GM21619 (cell line): ENCODE results near the gene UNKL.

Experiments used
- ATAC-seq: cut with Tn5 transposase; IDR thresholded peaks from one replicate; pipeline ENCODE4 v1.9.1; 2021; ENCODE audit not compliant: unreplicated experiment

UNKL gene

GRCh38 chr16:1407753-1408152, 6.8 kb downstream of the UNKL start:
- no peak for ATAC-seq

GRCh38 chr16:1403733-1404132, 10.8 kb downstream of the UNKL start:
- ATAC-seq: no peak

- ATAC-seq: no peak
These were observed 11.5 kb downstream of the UNKL start for GRCh38 chr16:1403036-1403435.

- ATAC-seq: no peak
These were observed 12.7 kb downstream of the UNKL start for GRCh38 chr16:1401758-1402154.

- no peak for ATAC-seq
These were observed 13.3 kb downstream of the UNKL start for GRCh38 chr16:1401061-1401757.

GRCh38 chr16:1398826-1399581, 15.5 kb downstream of the UNKL start:
- no peak for ATAC-seq

GRCh38 chr16:1398351-1398750, 16.2 kb downstream of the UNKL start:
- no peak for ATAC-seq

- no peak for ATAC-seq
These were observed 16.7 kb downstream of the UNKL start for GRCh38 chr16:1397779-1398178.

- ATAC-seq: no peak
These were observed 19.0 kb downstream of the UNKL start for GRCh38 chr16:1395444-1396031.

- ATAC-seq: no peak
These were observed 20.0 kb downstream of the UNKL start for GRCh38 chr16:1394367-1394951.

DNA sequence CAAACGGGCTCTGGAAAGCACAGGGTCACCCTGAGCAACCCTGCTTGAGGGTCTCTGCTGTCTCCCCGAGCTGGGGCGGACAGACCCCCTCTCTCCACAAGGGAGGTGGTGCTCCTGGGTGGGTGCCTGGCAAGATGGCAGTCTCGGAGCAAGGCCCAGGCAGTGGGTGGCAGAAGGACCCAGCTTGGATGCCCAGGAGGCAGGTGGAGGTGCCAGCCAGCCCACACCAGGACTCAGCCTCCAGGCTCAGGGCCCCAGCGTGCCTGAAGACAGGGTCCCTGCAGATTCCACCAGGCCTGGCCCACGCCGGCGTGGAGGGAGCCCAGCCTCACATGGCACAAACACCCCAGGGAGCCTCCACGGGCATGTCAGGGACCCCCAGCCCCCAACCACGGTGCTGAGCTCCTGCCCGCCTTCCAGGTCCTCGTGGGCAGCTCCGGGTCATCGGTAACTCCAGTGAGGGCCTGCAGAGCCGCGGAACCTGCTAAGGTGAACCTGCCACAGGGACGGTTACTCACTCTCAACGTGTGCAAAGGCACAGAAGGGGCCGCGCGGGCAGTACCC, 20.8 kb downstream of the UNKL start:
- ATAC-seq: no peak

GRCh38 chr16:1392826-1393225, 21.7 kb downstream of the UNKL start:
- no peak for ATAC-seq

DNA sequence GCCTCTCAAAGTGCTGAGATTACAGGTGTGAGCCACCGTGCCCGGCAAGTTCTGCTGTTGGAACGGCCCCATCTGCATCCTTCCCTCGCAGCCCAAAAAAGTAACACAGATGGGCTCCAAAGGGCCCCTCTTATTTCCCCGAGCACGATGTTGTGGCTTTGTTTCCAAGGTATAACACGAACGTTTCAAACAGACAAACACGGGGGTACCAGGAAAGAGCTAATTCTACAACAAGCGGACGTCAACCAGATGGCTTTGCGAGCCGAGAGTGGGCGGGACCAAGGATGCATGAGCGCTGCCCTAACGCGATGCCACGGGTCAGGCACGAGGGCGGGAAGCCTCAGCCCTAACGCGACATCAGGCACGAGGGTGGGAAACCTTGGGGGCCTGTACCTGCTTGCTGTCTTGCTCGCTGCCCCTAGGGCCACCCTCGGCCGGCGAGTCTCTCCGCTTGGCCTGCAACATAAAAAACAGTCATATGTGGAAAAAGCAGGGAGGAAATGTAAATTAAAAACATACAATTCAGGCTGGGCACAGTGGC, 24.2 kb downstream of the UNKL start:
- ATAC-seq: no peak

DNA sequence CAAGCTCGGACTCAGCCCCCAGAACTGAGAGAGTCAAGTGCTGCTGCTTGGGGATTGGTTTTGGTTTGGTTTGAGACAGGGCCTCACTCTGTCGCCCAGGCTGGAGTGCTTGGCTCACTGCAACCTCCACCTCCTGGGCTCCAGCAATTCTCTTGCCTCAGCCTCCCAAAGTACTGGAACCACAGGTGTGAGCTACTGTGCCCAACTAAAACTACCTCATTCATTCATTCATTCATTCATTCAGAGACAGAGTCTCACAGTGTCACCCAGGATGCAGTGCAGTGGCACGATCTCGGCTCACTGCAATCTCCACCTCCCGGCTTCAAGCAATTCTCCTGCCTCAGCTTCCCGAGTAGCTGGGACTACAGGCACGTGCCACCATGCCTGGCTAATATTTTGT, 24.7 kb downstream of the UNKL start:
- no peak for ATAC-seq

GRCh38 chr16:1387331-1387730, 27.2 kb downstream of the UNKL start:
- ATAC-seq: no peak

DNA sequence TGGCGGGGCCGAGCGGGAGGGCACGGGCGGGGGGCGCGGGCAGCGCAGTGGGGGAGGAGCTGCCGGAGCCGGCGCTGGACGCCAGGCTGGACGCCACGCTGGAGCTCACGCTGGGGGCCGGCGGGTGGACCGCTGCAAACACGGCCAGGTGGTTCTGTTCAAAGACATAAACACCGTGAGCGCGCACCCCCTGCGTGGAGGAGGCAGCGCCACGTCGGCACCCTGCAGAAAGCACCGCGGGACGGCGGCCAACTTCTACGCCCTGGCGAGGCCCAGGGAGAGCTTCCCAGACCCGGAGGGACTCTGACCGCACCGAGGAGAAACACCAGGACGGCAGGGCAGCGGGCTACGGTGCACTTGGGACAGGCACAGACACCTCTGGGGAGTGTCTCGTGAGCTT, 29.3 kb downstream of the UNKL start:
- ATAC-seq: no peak

- ATAC-seq: no peak
These were observed 30.9 kb downstream of the UNKL start for GRCh38 chr16:1383556-1383955.

- no peak for ATAC-seq
These were observed 32.7 kb downstream of the UNKL start for GRCh38 chr16:1381612-1382406.

DNA sequence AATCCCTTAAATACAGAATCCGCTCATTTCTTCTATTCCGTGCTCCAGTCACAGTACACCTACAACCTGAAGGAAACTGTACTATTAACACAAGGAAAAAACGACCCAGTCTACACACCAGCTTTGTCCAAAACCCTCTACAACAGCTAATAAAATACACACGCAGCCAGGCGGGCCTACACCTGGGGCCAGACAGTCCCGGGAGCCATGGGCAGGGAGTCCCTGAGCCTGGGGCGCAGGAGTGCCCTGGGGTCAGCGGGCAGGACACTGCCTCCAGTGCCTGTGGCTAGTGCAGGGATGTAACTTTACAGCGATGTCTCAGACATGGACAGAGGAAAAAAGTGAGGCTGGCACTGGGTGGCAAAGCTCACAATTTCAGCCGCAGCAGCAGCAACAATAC, 34.3 kb downstream of the UNKL start:
- ATAC-seq: no peak

DNA sequence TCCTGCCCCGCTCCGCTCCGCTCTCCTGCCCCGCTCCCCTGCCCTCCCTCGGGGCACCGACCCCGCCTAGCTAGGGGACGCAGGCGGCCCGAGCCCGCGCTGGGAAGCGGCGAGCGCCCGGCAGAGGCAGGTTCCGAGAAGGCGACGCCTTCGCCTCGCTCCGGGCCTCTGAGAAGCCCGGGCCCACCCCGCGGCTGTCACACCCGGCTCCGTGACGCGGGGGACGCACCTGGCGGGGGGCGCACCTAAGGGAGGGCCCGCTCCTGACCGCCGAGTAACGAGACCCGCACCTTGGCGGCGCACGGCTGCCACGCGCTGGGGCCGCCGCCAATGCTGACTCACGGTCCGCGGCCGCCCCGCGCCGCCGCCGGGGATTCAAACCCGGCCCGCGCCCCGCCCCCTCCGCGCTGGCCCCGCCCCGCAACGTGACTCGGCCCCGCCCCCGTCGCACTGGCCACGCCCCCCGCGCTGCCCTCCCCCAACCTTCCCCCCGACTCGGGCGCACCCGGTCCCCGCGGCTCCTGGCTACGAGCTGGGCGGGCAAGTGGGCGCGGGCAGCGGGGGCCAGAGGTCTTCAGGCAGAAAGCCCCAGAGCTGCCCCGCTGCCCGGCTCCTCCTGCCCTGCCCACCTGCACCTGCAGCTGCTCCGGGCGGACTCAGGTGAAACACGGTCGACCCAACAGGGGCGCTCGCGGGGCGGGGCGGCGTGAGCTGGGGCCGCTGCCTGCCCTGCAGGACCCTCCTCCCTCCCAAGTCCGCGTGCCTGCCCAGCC, 35.0 kb downstream of the UNKL start:
- ATAC-seq: peak; percentile 41
